GM21526 (cell line): ENCODE data around the gene UBR4.

Experiments used
- ATAC-seq: cut with Tn5 transposase; IDR thresholded peaks from one replicate; pipeline ENCODE4 v1.9.1; 2021; ENCODE audit warnings: moderate library complexity; ENCODE audit not compliant: unreplicated experiment, low FRiP score

UBR4 gene

DNA sequence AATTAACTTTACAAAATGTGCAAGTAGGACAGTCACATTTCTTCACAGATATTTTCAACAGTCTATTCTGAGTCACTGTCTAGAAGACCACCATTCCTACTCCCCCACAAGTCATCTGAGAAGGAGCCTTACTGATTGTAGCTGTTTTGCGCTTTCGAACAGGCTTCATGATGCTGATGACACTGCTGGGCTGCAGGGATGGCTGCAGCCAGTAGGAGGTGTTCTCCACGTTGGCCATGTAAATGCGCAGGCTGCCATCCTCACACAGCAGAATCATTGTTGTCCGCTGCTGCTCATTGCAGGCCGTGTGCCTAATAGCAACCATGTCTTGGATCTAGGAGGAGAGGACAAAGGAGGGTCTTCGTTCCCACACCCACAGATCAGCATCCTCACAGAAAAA is 56.9 kb downstream of the UBR4 start:
- no peak for ATAC-seq

GRCh38 chr1:19151537-19151936 is 58.5 kb downstream of the UBR4 start:
- ATAC-seq = no peak

GRCh38 chr1:19149736-19150135 is 60.3 kb downstream of the UBR4 start:
- ATAC-seq = no peak

DNA sequence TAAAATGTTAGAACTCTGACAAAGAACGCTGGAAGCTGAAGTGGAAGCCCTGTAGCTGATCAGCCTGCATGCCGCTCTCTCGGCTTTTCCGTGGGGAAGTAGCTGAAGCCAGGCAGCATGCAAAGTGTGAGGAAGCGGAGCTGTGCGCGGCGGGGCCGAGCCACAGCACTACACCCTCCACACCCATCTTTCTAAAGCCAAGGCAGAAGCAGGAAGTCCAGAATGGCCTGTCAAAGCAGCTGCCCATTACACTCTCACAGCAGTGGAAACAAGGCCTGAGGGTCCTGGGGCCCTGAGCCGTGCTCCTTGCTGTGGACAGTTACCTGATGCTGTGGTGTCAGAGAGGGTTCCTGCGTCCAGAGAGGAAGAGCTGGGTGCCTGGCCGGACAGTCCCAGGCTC is 69.6 kb downstream of the UBR4 start:
- ATAC-seq = no peak

GRCh38 chr1:19139711-19140110 is 70.4 kb downstream of the UBR4 start:
- no peak for ATAC-seq

GRCh38 chr1:19138958-19139581 is 71.0 kb downstream of the UBR4 start:
- no peak for ATAC-seq

GRCh38 chr1:19138331-19138730 is 71.7 kb downstream of the UBR4 start:
- ATAC-seq = no peak

- no peak for ATAC-seq
These were observed 72.9 kb downstream of the UBR4 start for GRCh38 chr1:19137158-19137557.

DNA sequence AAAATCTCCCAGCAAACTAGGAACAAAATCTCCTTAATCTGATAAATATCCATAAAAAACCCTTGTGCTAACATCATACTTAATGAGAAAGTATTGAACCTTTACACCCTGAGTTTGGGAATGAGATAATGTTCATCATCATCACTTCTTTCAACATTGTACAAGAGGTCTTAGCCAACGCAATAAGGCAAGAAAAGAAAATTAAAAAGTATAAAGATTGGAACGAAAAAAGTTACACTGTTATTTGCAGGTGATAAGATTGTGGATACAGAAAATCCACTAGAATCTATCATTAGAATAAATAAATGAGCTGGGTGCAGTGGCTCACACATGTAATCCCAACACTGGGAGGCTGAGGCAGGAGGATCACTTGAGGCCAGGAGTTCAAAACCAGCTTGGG is 76.7 kb downstream of the UBR4 start:
- no peak for ATAC-seq

DNA sequence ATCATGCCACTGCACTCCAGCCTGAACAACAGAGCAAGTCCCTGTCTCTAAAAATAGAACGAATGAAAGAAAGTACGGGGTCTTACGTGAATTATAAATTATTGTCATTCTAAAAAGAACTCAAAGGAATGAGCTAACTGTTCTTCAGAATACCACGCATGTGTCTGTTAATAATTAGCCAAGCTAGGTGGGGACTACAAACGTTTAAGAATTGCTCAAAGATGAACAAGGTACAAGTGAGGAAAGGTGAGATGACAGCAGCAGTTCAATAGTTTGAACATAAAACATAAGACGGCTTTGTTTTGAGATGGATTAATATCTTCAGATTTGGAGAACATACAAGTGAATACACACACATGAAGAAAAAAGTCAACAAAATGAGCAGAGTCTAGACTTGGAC is 79.6 kb downstream of the UBR4 start:
- ATAC-seq = no peak

DNA sequence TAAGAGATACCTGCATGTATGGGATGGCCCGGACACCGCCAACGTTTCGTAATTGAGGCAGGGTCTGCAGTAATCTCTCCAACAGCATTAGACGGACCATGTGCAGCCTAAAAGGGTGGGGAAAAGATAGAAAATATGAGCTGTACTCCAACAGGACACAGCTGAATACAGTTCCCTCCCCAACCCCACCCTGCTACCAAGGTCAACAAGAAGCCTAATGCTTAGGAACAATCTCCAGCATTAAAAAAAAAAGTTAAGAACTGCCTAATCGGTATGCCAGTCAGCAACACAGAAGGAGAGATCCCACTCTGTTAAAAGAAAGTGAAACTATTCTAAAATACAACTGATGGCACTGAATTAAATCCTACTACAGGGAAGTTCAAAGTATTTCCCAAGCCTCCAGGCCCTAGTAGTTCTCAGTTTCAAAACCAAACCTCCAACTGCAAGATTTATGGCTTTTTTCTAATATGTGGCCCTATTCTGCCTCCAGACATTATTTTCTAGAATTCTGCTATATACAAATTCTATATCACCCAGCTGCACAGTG is 81.0 kb downstream of the UBR4 start:
- ATAC-seq = no peak

- no peak for ATAC-seq
These were observed 85.8 kb downstream of the UBR4 start for GRCh38 chr1:19124273-19124672.

DNA sequence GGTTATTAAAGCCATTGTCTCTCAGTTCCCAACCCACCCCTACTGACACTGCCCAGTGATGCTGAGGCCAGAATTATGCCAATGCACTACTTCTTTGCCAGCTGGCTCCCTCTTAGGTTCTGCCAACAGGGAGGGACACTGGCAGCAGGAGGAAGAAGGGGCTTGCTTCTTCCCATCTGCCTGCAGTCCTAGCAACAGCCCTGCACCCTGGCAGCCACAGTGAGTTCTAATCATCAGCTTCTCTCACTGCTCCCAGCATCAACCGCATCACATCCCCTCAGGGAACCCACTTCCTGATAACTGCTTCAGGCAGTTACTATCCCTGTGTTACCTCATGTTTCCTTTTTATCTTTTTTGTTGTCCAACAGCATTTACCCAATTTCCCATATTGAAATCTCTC is 86.2 kb downstream of the UBR4 start:
- ATAC-seq = no peak

- ATAC-seq = no peak
These were observed 87.4 kb downstream of the UBR4 start for GRCh38 chr1:19122668-19123067.

DNA sequence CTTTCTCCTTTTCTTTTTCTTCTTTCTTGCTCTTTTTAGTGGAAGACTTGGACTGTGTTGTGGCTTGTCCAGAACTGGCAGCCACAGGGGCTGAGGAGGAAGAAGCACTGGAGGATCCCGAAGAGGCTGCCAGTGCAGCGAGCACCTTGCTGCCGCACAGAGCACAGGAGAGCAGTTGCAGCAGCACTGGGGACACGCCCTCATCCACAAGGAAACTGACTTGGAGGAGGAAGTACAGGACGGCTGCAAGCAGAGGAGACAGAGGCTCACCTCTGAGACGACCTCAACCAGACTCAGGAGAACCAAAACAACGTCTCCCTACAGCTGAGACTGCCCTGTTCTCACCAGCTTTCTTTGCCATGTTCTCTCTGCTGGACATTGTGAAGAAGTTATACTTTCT is 88.9 kb downstream of the UBR4 start:
- no peak for ATAC-seq

DNA sequence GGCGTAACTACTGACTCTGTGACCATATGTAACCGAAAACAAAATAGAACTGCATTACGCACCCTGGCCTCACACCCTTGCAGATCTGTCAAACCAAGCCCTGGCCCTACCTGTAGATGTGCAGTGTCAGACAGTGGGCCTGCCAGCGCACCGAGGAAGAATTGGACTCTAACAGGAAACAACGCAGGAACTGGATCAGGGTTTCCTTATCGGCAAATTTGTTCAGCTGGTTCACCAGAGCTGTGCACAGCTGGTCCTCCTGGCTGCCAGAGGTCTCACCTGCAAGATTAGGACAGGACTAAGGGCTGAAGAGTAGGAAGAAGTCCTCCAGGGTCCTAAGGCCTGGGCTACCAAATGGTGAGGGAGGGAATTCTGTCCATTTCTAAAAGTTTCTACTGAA is 90.0 kb downstream of the UBR4 start:
- no peak for ATAC-seq

DNA sequence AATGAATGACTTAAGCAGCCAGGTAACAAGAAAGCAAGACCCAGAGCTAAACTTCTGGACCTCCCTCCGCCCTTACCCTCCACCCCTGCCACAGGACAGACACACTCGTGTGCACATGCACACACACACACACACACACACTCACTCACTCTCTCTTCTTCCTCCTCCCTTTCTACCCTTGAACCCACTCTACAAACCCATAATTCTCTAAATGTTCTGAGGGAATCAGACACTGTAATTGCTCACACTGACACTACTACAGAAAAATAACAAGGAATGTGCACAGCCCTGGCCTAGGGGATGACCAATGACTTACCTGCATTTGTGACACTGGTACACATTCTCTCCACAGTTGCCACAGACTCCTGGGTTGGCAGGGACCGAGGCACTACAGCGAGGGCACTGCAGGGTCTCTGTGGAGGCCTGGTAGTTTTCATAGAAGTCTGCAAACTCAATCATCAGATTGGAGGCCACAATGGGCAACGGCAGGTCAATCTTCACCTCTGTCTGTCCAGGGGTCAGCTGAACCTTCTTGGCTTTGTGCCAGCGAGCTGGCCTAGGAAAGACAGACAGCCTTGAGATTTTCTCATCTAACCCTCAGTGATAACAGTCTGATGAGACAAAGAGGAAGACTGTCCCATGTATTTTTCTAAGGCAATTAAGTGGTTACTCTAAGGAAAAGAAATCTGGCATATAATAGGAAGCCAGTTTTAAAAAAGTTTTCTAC is 94.8 kb downstream of the UBR4 start:
- ATAC-seq = no peak

DNA sequence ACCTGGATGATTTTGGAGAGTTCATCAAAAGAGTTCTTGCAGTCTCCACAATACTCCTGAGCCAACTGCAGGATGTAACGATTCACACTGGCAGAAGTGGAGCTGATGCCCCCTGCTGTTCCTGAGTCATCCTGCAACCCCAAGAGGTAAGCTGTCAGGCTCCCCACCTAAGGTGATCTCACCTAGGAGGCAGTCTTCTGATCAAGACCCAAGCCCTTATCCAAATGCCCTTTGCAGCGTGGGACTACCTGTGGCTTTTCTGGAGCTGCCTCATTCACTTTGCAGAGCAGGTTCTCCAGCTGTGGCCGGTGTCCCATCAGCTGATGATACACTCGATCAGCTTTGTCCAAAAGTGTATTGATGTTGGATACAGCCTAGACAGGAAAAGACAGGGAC is 96.4 kb downstream of the UBR4 start:
- ATAC-seq = no peak

- no peak for ATAC-seq
These were observed 97.0 kb downstream of the UBR4 start for GRCh38 chr1:19112891-19113696.

DNA sequence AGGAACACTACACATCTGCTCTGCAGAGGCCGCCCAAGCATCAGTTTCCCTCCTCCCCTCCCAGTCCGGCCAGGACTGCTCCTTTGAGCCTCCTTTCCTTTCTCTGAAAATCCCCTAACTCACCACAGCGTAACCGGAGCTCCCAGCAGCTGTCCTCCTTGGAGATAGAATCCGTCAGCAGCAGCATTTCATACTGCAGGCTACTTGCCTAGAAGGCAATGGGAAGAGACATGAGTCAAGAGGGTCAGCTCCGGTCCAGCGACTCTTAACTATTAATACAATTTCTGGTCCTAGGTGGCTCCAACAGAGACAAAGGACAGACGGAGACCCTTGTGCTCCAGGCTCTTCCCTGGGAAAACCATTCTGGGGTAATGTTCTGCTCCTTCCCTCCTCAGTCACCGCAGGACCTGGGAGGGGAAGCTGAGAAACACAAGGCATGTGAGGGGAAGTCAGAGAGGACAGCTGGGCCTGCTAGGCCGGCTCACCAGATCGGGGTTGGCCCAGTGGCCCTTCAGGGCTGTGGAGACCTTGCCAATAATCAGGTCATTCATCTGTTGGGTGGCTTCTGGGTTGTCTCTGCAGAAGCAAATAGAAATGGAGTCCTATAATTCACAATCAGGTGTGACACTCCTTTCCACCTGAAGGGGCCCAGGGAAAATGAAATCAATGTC is 99.7 kb downstream of the UBR4 start:
- no peak for ATAC-seq

GRCh38 chr1:19109545-19109944 is 100.5 kb downstream of the UBR4 start:
- no peak for ATAC-seq
